G401 (cell line): ENCODE results near the gene DCXR. TPM values are rescaled to one million over a fixed set of nuclear protein-coding genes. Genes with fewer than 3 reads are reported as not detected.

Source experiments
- DNase-seq: peaks from one replicate; pipeline ENCODE4 v3.0.0-alpha.2; 2015; ENCODE audit warnings: low spot score
- in situ Hi-C: cut with HindIII; loops from 2 replicates; pipeline ENCODE4 v1.10.0; 2016; ENCODE audit warnings: low sequenced_read_pairs, mixed read lengths
- total RNA-seq: library from RNA; depleted of rRNA; stranded (reverse); fragments of >200 nt; shearing (Covaris generic); gene quantifications from 2 replicates; pipeline ENCODE4 v1.2.3, GENCODE V29; 2014

The DCXR gene
- total RNA-seq, 1 experiment from 2014 or later: 135 TPM

DNA sequence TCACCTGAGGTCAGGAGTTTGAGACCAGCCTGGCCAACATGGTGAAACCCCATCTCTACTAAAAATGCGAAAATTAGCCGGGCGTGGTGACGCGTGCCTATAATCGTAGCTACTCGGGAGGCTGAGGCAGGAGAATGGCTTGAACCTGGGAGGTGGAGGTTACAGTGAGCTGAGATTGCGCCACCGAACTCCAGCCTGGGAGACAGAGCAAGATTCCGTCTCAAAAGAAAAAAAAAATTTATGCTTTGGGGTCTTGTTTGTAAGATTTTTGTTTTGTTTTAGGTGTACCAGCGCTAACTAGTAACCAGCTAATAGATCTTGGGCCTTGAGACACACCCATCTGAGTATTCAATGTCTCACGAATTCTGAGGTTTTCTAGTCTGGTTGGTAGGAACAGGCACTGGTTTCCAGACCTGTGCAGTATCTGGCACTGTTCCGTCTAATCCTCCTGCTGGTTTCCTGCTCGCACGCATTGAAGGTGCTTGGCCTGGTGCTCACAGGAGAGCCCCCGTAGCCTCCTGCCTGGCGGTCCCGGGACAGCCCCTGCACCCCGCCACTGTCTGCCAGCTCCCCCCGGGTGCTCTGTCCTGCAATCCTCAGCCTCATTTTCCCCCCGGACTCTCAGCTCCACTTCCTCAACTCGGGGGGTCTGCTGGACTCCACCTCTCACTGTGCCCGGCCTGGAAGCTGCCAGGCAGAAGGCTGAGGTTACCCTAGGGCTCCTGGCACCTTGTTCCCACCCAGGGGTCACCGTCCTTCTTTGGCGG, 38.7 kb upstream of the DCXR start:
- no peak for DNase-seq
- in situ Hi-C loops: no loop called here

- DNase-seq: no peak
- in situ Hi-C loops: no loop called here
Measured at GRCh38 chr17:82073446-82073845, 35.9 kb upstream of the DCXR start.

GRCh38 chr17:82072827-82073226, 35.3 kb upstream of the DCXR start:
- in situ Hi-C loops: no loop called here
- no peak for DNase-seq

DNA sequence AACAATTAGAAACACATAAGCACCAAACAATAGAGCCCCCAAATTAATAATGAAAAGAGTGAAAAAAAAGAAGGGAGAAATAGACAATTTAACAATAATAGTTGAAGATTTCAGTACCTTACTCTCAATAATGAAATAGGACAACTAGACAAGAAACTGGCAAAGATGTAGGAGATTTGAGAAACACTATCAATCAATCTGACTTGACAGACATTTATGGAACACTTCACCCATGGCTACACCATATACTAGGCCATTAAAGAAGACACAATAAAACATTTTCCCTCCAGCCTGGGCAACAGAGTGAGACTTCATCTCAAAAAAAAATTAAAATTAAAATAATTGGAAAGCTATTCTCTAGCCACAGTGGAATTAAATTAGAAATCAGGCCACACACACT, 33.1 kb upstream of the DCXR start:
- no peak for DNase-seq
- in situ Hi-C loops: no loop called here

- DNase-seq: peak; percentile 38
Measured at GRCh38 chr17:82065638-82066303, 28.3 kb upstream of the DCXR start, which contains the start of gene DUS1L. DUS1L (minus strand) TSS chr17:82065804; CDS start chr17:82065059, 745 bp downstream.

GRCh38 chr17:82065193-82065637, 27.7 kb upstream of the DCXR start:
- DNase-seq: no peak
- in situ Hi-C loops: no loop called here

More at GRCh38 chr17:82065638-82066303, 28.3 kb upstream of the DCXR start, which contains the start of gene DUS1L:
- in situ Hi-C loops: no loop called here

DNA sequence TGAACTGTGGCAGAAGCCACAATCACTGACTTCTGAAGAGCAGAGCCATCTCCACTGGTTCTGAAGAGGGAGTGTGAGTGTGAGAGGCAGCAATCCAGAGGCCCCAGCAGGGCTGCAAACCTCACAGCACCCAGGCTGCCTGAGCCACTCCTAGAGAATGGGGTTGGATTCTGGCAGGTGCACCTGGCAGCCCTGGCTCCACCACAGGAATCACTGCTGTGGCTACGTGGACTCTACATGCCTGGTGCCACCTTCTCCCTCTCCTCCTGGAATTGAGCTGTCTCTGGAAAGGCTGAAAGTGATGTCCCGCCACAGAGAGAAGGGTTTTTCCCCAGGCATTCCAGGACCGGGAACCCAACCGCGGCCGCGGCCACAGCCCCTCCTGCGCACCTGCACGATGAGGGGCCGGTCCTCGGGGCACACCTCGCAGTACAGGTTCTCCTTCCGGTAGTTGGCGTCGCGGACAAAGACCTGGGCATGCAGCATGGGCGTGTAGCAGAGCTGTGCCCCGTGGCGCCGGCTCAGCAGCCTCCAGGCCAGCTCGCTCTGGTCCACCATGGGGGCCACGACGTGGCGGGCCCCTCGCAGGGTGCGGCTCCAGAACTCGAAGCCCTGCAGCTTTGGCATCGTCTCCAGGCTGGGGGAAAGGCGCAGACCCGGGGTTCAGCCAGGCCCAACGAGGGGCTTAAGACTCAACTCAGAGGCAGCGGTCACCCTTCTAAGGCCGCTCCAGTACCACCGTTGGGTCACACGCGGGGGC, 27.1 kb upstream of the DCXR start:
- in situ Hi-C loops: no loop called here

DNA sequence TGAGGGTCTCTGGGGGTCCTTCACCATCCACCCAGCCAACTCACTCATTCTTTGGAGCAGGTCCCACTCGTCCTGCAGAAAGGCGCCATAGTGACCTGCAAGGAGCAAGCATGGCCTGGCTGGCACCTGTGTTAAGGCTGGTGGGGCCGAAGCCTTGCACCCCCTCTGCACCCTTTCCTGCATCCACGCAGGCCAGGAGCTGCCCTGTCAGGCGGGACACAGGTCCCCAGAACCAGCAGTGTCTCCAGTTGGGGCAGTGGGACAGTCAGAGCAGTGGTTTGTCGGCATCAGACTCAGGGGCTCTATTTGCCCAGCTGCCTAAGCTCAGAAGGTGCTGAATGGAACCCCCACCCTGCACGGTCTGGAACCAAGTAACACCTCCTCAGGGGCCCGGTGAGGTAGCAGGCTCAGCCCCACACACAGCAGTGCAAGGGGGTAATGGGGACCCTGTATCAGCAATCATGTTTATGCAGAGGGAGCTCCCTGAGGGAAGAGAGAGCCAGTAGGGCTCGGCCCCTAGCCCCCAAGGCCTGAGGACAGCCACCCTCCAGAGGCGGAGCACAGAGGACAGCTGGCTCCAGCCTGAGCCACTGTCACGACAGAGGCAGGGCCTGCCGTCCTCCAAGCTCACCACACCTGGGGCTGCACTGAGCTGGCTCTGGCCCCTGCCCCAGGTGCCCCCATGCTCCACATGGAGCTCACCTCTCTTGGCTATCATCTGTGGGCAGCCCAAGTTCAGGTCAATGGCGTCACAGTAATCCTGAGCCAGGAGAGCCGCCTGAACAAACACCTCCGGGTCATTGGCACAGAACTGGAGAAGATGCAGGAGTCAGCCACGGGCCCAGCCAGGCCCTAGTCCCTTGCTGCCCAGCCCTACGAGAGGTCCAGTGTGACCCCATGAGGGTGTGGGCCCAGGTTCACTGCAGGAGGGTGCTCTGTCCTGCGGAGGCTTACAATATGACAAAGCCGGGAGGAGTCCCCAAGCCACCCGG, 26.2 kb upstream of the DCXR start:
- in situ Hi-C loops: no loop called here
- no peak for DNase-seq

More for the DNA sequence above, 27.1 kb upstream of the DCXR start:
- DNase-seq: no peak

GRCh38 chr17:82062984-82063368, 25.5 kb upstream of the DCXR start:
- no peak for DNase-seq
- in situ Hi-C loops: no loop called here

DNA sequence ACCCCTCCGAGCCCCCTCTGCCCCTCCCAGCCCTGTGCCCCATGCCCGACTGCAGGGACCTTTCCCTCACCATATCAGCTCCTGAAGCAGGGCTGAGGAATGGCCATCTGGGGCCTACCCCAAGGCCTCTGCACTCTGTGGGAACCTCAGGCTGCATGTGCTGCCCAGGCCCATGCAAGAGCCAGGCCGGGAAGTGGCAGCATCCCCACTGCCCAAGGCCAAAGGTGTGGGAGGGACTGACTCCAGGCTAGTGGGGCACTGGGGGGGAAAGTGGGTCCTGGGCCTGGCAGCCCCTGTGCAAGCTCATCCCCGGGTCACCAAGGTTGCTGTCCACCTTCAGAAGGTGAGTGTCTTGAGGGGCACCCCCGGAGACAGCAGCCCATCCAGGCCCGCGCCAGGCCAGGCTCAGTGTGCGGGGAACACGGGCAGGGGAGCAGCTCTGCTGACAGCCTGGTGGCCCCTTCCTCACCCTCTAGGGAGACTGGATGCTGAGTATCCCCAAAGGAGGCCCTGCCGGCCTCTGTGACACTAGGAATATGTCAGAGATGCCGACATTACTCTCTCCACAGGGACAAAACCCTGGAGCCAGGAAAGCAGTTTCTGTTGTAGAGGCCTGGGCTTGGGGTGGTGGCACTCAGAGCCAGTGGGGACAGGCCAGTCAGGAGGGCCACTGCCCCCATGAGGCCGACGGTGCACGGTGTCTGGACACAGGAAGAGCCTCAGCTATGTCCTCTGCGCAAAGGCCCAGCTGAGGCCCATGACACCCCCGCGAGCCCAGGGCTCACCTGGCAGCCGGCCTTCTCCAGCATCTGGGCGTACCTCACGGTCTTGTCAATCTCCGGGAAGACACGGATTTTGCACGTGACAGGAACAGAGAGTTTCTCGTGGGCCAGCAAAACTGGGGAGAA, 24.8 kb upstream of the DCXR start:
- in situ Hi-C loops: no loop called here
- DNase-seq: no peak

- DNase-seq: no peak
- in situ Hi-C loops: no loop called here
Measured at GRCh38 chr17:82061047-82061925, 23.8 kb upstream of the DCXR start.

DNA sequence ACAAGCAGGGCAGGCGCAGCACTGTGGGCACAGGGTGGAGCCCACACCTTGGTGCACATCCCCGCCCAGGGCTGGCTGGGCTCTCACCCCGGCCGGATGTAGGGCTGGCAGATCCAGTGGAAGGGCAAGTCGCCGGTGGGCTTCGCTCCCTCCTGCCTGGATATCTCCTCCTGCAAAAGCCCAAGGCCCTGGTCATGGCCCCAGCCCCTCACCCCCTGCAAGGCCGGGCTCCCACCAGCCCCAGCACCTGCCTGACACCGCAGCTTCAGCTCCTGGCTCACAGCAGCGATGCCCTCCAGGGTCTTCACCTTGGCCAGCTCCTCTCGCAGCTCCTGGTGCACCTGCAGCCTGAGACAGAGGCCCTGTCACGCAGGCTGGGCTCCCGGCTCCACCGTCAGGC, 23.1 kb upstream of the DCXR start:
- in situ Hi-C loops: no loop called here

DNA sequence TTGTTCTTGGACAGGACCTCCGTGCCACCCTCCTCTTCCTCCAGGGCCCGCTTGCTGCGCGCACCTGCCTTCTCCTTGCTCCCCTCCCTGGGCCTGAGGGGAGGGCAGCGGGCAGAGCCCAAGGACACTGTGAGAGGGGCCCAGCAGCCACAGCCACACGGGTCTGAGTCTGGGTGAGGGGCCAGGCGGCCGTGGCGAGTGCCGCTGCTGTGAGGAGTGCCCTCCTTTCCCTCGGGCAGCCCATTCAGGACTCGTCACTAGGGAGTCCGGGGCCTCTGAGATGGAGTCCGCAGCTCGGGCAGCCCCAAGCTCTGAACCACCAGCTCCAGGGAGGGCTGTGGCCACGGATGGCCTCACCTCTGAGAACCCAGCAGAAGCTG, 22.5 kb upstream of the DCXR start:
- in situ Hi-C loops: no loop called here

More for the DNA sequence above, 23.1 kb upstream of the DCXR start:
- DNase-seq: no peak

GRCh38 chr17:82059272-82060000, 21.9 kb upstream of the DCXR start:
- no peak for DNase-seq
- in situ Hi-C loops: no loop called here

More for the DNA sequence above, 22.5 kb upstream of the DCXR start:
- no peak for DNase-seq

DNA sequence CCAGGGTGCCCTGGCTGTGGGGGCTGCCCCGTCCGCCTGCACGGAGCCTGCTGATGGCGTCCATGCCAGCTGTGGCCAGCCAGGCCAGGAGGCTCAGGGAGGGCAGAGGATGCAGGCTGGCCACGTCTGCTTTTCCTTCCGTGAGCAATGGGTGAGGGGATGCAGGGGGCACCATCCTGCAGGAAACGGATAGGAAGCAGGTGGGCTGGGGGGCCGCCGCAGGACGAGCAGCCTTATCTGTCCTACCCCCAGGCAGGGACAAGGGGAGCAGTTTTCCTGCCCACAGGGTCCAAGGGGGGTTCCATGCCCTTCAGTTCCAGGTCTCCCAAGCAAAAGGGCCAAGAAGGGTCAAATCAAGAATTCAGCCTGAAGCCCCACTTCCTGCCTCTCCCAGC, 21.4 kb upstream of the DCXR start:
- in situ Hi-C loops: no loop called here
- DNase-seq: no peak

GRCh38 chr17:82058230-82058854, 20.8 kb upstream of the DCXR start:
- in situ Hi-C loops: no loop called here
- no peak for DNase-seq
